ENCODE measurements around the gene RYR2.

RYR2 gene

GRCh38 chr1:237029240-237029639 is 12.7 kb upstream of the RYR2 start:
- Histone ChIP-seq H4K20me1 (ENCODE audit: insufficient read depth, low read length) (no peaks in the 10 kb centered on the region), H3K9me3 (ENCODE audit: low read length) (no peaks in the 10 kb centered on the region), H3F3A (ENCODE audit: insufficient read depth, low read length) (no peaks in the 10 kb centered on the region), H3K4me3 (ENCODE audit: low read depth, low read length, poor library complexity, severe bottlenecking) (no peak overlapping the region), H2AFZ (ENCODE audit: low read length) (no peak overlapping the region), H3K4me2 (ENCODE audit: low read length) (no peak overlapping the region), H3K79me2 (ENCODE audit: insufficient read depth, low read length) (no peaks in the 10 kb centered on the region), H3K9ac (ENCODE audit: low read length) (no peak overlapping the region), H3K4me1 (ENCODE audit: insufficient read depth, low read length, severe bottlenecking) (no peaks in the 10 kb centered on the region), H3K9me2 (ENCODE audit: low read depth, low read length) (no peaks in the 10 kb centered on the region), H3K27ac (ENCODE audit: low read depth, low read length, poor library complexity, severe bottlenecking) (no peak overlapping the region), H3K27me3 (ENCODE audit: insufficient read depth, low read length) (no peaks in the 10 kb centered on the region), H3K36me3 (ENCODE audit: insufficient read depth, low read length) (no peaks in the 10 kb centered on the region)
- no peak for TF ChIP-seq CTCF (IDR thresholded peaks at IDR 0.05; ENCODE audit: low read length)
- TF ChIP-seq EZH2 (IDR thresholded peaks at IDR 0.05; ENCODE audit: borderline replicate concordance, low read length) = no peak

- Histone ChIP-seq H3K9ac (ENCODE audit: low read length) (no peak overlapping the region), H3K4me3 (ENCODE audit: low read depth, low read length, poor library complexity, severe bottlenecking) (no peak overlapping the region), H2AFZ (ENCODE audit: low read length) (no peak overlapping the region), H3K36me3 (ENCODE audit: insufficient read depth, low read length) (no peaks in the 10 kb centered on the region), H3K4me1 (ENCODE audit: insufficient read depth, low read length, severe bottlenecking) (no peaks in the 10 kb centered on the region), H3K9me2 (ENCODE audit: low read depth, low read length) (no peaks in the 10 kb centered on the region), H3K27me3 (ENCODE audit: insufficient read depth, low read length) (no peaks in the 10 kb centered on the region), H3K9me3 (ENCODE audit: low read length) (no peaks in the 10 kb centered on the region), H3K27ac (ENCODE audit: low read depth, low read length, poor library complexity, severe bottlenecking) (no peak overlapping the region), H3K4me2 (ENCODE audit: low read length) (no peak overlapping the region), H3K79me2 (ENCODE audit: insufficient read depth, low read length) (no peaks in the 10 kb centered on the region), H4K20me1 (ENCODE audit: insufficient read depth, low read length) (no peaks in the 10 kb centered on the region), H3F3A (ENCODE audit: insufficient read depth, low read length) (no peaks in the 10 kb centered on the region)
- TF ChIP-seq CTCF (IDR thresholded peaks at IDR 0.05; ENCODE audit: low read length) (no peak), EZH2 (IDR thresholded peaks at IDR 0.05; ENCODE audit: borderline replicate concordance, low read length) (no peak)
These were observed 12.0 kb upstream of the RYR2 start for GRCh38 chr1:237029850-237030535.

GRCh38 chr1:237031480-237031879 is 10.5 kb upstream of the RYR2 start:
- TF ChIP-seq CTCF (IDR thresholded peaks at IDR 0.05; ENCODE audit: low read length) (no peak), EZH2 (IDR thresholded peaks at IDR 0.05; ENCODE audit: borderline replicate concordance, low read length) (no peak)
- no peaks in the 10 kb centered on the region for H3K79me2 ChIP-seq (ENCODE audit: insufficient read depth, low read length)
- H3K4me3 ChIP-seq (ENCODE audit: low read depth, low read length, poor library complexity, severe bottlenecking) = no peak overlapping the region
- no peaks in the 10 kb centered on the region for H3K27me3 ChIP-seq (ENCODE audit: insufficient read depth, low read length)
- H3K4me1 ChIP-seq (ENCODE audit: insufficient read depth, low read length, severe bottlenecking) = no peaks in the 10 kb centered on the region
- no peaks in the 10 kb centered on the region for H3F3A ChIP-seq (ENCODE audit: insufficient read depth, low read length)
- no peaks in the 10 kb centered on the region for H3K9me3 ChIP-seq (ENCODE audit: low read length)
- H3K9ac ChIP-seq (ENCODE audit: low read length) = no peak overlapping the region
- no peak overlapping the region for H2AFZ ChIP-seq (ENCODE audit: low read length)
- no peak overlapping the region for H3K27ac ChIP-seq (ENCODE audit: low read depth, low read length, poor library complexity, severe bottlenecking)
- no peaks in the 10 kb centered on the region for H3K36me3 ChIP-seq (ENCODE audit: insufficient read depth, low read length)
- no peaks in the 10 kb centered on the region for H3K9me2 ChIP-seq (ENCODE audit: low read depth, low read length)
- H4K20me1 ChIP-seq (ENCODE audit: insufficient read depth, low read length) = no peaks in the 10 kb centered on the region
- H3K4me2 ChIP-seq (ENCODE audit: low read length) = no peak overlapping the region
